ENCODE results near the gene SPRR1A.
"Not testable (repeated sequence)": the region's sequence is repeated elsewhere in the genome, so short reads cannot be mapped to it uniquely, and the experiment has no call there.

SPRR1A gene

GRCh38 chr1:152993186-152993585 is 9.3 kb downstream of the SPRR1A start:
- Mint-ChIP-seq H3K27me3 (ENCODE audit: low read depth) (peaks cover 15% of the 10 kb centered on the region), H3K36me3 (ENCODE audit: low read depth) (no peaks in the 10 kb centered on the region)

GRCh38 chr1:152995842-152996241 is 12.0 kb downstream of the SPRR1A start:
- no peaks in the 10 kb centered on the region for H3K9me3 Mint-ChIP-seq
- H3K36me3 Mint-ChIP-seq (ENCODE audit: low read depth): no peaks in the 10 kb centered on the region
- H3K4me3 Mint-ChIP-seq: no peak overlapping the region
- no peaks in the 10 kb centered on the region for H3K4me1 Mint-ChIP-seq (ENCODE audit: low read depth)
- H3K27ac Mint-ChIP-seq: no peak overlapping the region
- peaks cover 9% of the 10 kb centered on the region for H3K27me3 Mint-ChIP-seq (ENCODE audit: low read depth)

More at GRCh38 chr1:152993186-152993585, 9.3 kb downstream of the SPRR1A start:
- Mint-ChIP-seq H3K4me3 (no peak overlapping the region), H3K4me1 (ENCODE audit: low read depth) (no peaks in the 10 kb centered on the region), H3K9me3 (no peaks in the 10 kb centered on the region), H3K27ac (no peak overlapping the region)

GRCh38 chr1:152996633-152997400 is 12.9 kb downstream of the SPRR1A start:
- peaks cover 9% of the 10 kb centered on the region for H3K27me3 Mint-ChIP-seq (ENCODE audit: low read depth)
- no peaks in the 10 kb centered on the region for H3K4me1 Mint-ChIP-seq (ENCODE audit: low read depth)
- no peak overlapping the region for H3K4me3 Mint-ChIP-seq
- H3K36me3 Mint-ChIP-seq (ENCODE audit: low read depth): no peaks in the 10 kb centered on the region
- no peaks in the 10 kb centered on the region for H3K9me3 Mint-ChIP-seq
- H3K27ac Mint-ChIP-seq: no peak overlapping the region

GRCh38 chr1:152997901-152998300 is 14.0 kb downstream of the SPRR1A start:
- Mint-ChIP-seq H3K27ac (no peak overlapping the region), H3K27me3 (ENCODE audit: low read depth) (peaks cover 9% of the 10 kb centered on the region), H3K36me3 (ENCODE audit: low read depth) (no peaks in the 10 kb centered on the region), H3K4me3 (no peak overlapping the region), H3K9me3 (no peaks in the 10 kb centered on the region), H3K4me1 (ENCODE audit: low read depth) (no peaks in the 10 kb centered on the region)

GRCh38 chr1:152998476-152998875 is 14.6 kb downstream of the SPRR1A start:
- Mint-ChIP-seq H3K27me3 (ENCODE audit: low read depth) (peaks cover 9% of the 10 kb centered on the region), H3K4me3 (no peak overlapping the region), H3K4me1 (ENCODE audit: low read depth) (no peaks in the 10 kb centered on the region), H3K36me3 (ENCODE audit: low read depth) (no peaks in the 10 kb centered on the region), H3K27ac (no peak overlapping the region), H3K9me3 (no peaks in the 10 kb centered on the region)

- Mint-ChIP-seq H3K9me3 (no peaks in the 10 kb centered on the region), H3K27ac (no peak overlapping the region), H3K27me3 (ENCODE audit: low read depth) (peaks cover 6% of the 10 kb centered on the region), H3K4me3 (no peak overlapping the region), H3K4me1 (ENCODE audit: low read depth) (no peaks in the 10 kb centered on the region), H3K36me3 (ENCODE audit: low read depth) (no peaks in the 10 kb centered on the region)
These were observed 15.9 kb downstream of the SPRR1A start for GRCh38 chr1:152999818-153000217.

- H3K9me3 Mint-ChIP-seq: no peaks in the 10 kb centered on the region
- no peaks in the 10 kb centered on the region for H3K36me3 Mint-ChIP-seq (ENCODE audit: low read depth)
- H3K27ac Mint-ChIP-seq: no peak overlapping the region
- H3K27me3 Mint-ChIP-seq (ENCODE audit: low read depth): peaks cover 2% of the 10 kb centered on the region
- H3K4me1 Mint-ChIP-seq (ENCODE audit: low read depth): no peaks in the 10 kb centered on the region
- H3K4me3 Mint-ChIP-seq: no peak overlapping the region
These were observed 16.4 kb downstream of the SPRR1A start for GRCh38 chr1:153000294-153000693.

GRCh38 chr1:153001382-153001781 is 17.5 kb downstream of the SPRR1A start, which contains the start of gene SPRR3:
Gene SPRR3 (plus strand): TSS chr1:153001749. CDS start chr1:153003021, 1,272 bp downstream.
- H3K9me3 Mint-ChIP-seq: no peaks in the 10 kb centered on the region
- H3K4me3 Mint-ChIP-seq: no peak within 1 kb of the TSS
- H3K4me1 Mint-ChIP-seq (ENCODE audit: low read depth): no peaks in the 10 kb centered on the region
- no peaks in the 10 kb centered on the region for H3K36me3 Mint-ChIP-seq (ENCODE audit: low read depth)
- no peak within 1 kb of the TSS for H3K27ac Mint-ChIP-seq
- H3K27me3 Mint-ChIP-seq (ENCODE audit: low read depth): no peaks in the 10 kb centered on the region

- not testable (repeated sequence) for H3K4me1 Mint-ChIP-seq (ENCODE audit: low read depth)
These were observed 27.4 kb downstream of the SPRR1A start for GRCh38 chr1:153011235-153011758.

GRCh38 chr1:153021829-153022228 is 37.9 kb downstream of the SPRR1A start:
- not testable (repeated sequence) for H3K9me3 Mint-ChIP-seq; H3K4me1 Mint-ChIP-seq (ENCODE audit: low read depth); H3K27ac Mint-ChIP-seq; H3K36me3 Mint-ChIP-seq (ENCODE audit: low read depth); H3K27me3 Mint-ChIP-seq (ENCODE audit: low read depth); H3K4me3 Mint-ChIP-seq

More at GRCh38 chr1:153011235-153011758, 27.4 kb downstream of the SPRR1A start:
- H3K27ac Mint-ChIP-seq; H3K4me3 Mint-ChIP-seq; H3K27me3 Mint-ChIP-seq (ENCODE audit: low read depth); H3K36me3 Mint-ChIP-seq (ENCODE audit: low read depth); H3K9me3 Mint-ChIP-seq: not testable (repeated sequence)

- H3K36me3 Mint-ChIP-seq (ENCODE audit: low read depth); H3K4me1 Mint-ChIP-seq (ENCODE audit: low read depth); H3K4me3 Mint-ChIP-seq; H3K27me3 Mint-ChIP-seq (ENCODE audit: low read depth); H3K9me3 Mint-ChIP-seq; H3K27ac Mint-ChIP-seq: not testable (repeated sequence)
These were observed 38.5 kb downstream of the SPRR1A start for GRCh38 chr1:153022340-153022739.

GRCh38 chr1:153023109-153023508 is 39.2 kb downstream of the SPRR1A start:
- Mint-ChIP-seq H3K27ac (no peak overlapping the region), H3K27me3 (ENCODE audit: low read depth) (no peaks in the 10 kb centered on the region), H3K9me3 (no peaks in the 10 kb centered on the region), H3K36me3 (ENCODE audit: low read depth) (no peaks in the 10 kb centered on the region), H3K4me1 (ENCODE audit: low read depth) (no peaks in the 10 kb centered on the region), H3K4me3 (no peak overlapping the region)

- Mint-ChIP-seq H3K4me1 (ENCODE audit: low read depth) (no peaks in the 10 kb centered on the region), H3K4me3 (no peak overlapping the region), H3K27me3 (ENCODE audit: low read depth) (no peaks in the 10 kb centered on the region), H3K27ac (no peak overlapping the region), H3K9me3 (no peaks in the 10 kb centered on the region), H3K36me3 (ENCODE audit: low read depth) (no peaks in the 10 kb centered on the region)
These were observed 40.5 kb downstream of the SPRR1A start for GRCh38 chr1:153024413-153024812.

- Mint-ChIP-seq H3K27me3 (ENCODE audit: low read depth) (no peaks in the 10 kb centered on the region), H3K4me3 (no peak overlapping the region), H3K9me3 (no peaks in the 10 kb centered on the region), H3K27ac (no peak overlapping the region), H3K36me3 (ENCODE audit: low read depth) (no peaks in the 10 kb centered on the region), H3K4me1 (ENCODE audit: low read depth) (no peaks in the 10 kb centered on the region)
These were observed 41.9 kb downstream of the SPRR1A start for GRCh38 chr1:153025797-153026196.

- no peaks in the 10 kb centered on the region for H3K27me3 Mint-ChIP-seq (ENCODE audit: low read depth)
- H3K9me3 Mint-ChIP-seq: no peaks in the 10 kb centered on the region
- H3K4me3 Mint-ChIP-seq: no peak overlapping the region
- no peak overlapping the region for H3K27ac Mint-ChIP-seq
- H3K36me3 Mint-ChIP-seq (ENCODE audit: low read depth): no peaks in the 10 kb centered on the region
- H3K4me1 Mint-ChIP-seq (ENCODE audit: low read depth): no peaks in the 10 kb centered on the region
These were observed 44.9 kb downstream of the SPRR1A start for GRCh38 chr1:153028766-153029165.

All from T-helper 1 cell treated with Interleukin-12 subunit alpha and Interleukin-12 subunit beta and Interleukin-4 antibody, amounts not matched to agents 30 μg/mL and 1 μg/mL, for 36 hours (primary cell).